HG03457 (cell line): ENCODE results near the gene IL21R.
"Not testable (repeated sequence)": the region's sequence is repeated elsewhere in the genome, so short reads cannot be mapped to it uniquely, and the experiment has no call there.

Experiments used
- ATAC-seq: cut with Tn5 transposase; IDR thresholded peaks from one replicate; pipeline ENCODE4 v1.9.1; 2021; ENCODE audit warnings: moderate number of reproducible peaks; ENCODE audit not compliant: unreplicated experiment

IL21R gene

DNA sequence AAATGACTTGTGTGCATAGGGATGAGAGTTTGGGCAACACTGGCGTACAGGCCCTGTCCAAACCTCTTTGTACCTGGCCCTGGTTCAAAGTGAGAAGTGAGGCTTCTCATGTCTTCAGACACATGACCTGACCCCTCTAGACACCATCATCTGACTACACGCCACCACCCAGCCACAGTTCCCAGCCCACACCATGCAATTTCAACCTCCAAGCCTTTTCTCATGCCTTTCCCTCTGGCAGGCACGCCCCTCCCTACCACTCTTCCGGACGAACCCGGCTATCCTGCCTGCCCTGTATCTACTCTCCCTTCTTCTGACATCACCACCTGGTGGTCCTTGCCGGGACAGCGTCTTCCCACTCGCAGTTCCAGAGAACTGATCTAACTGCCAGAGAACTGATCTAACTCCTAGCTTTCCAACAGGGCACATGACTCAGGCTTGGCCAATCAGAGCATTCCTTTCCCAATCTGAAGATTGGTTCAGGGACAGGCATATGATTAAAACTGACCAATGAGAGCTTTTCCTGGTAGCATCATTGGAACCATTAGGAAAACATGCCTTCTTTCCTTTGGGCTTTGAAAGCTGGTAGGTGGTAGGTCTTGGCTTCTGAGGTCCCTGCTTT, 27.1 kb upstream of the IL21R start:
- peak; percentile 30 for ATAC-seq

DNA sequence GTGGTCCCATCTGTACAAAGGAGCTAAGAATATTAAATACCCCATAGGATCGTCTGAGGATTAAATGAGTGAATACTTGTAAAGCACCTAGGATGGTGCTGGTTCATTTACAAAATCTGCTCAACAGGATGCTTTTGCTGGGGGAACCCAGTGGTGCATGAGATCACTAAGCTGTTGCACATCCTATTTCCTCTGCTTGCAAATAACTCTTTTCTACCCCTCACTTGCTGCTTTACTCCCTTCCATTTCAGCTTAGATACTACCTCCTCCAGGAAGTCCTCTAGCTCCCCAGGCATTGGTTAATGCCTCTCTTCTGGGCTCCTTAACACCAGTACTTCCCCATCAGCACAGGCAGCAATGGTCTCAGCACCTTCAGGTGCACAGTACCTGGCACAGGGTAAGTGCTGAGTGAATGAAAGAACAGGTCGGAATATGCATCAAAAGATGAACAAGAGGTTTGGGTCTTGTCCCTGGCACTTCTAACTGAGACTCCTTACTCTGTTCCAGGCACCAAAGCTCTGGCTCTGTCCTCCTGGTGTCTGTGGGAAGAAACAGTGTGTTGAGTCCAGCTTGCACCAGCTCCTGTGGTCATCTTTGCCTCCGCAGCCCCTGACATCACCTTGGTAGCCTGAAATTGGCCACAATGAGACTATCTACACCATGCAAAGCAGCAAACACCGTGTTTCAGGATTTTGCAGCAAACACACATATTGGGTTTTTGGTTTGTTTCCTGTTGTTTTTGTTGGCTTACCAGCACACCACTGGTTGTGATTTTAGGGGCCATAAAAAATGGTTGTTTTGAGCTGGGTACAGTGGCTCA, 24.1 kb upstream of the IL21R start:
- ATAC-seq: no peak

GRCh38 chr16:27378871-27379481, 23.0 kb upstream of the IL21R start:
- no peak for ATAC-seq

GRCh38 chr16:27379919-27380318, 22.1 kb upstream of the IL21R start:
- ATAC-seq: no peak

- no peak for ATAC-seq
Observed at GRCh38 chr16:27381236-27381635, 20.7 kb upstream of the IL21R start.

- no peak for ATAC-seq
Observed at GRCh38 chr16:27381974-27382855, 19.8 kb upstream of the IL21R start.

DNA sequence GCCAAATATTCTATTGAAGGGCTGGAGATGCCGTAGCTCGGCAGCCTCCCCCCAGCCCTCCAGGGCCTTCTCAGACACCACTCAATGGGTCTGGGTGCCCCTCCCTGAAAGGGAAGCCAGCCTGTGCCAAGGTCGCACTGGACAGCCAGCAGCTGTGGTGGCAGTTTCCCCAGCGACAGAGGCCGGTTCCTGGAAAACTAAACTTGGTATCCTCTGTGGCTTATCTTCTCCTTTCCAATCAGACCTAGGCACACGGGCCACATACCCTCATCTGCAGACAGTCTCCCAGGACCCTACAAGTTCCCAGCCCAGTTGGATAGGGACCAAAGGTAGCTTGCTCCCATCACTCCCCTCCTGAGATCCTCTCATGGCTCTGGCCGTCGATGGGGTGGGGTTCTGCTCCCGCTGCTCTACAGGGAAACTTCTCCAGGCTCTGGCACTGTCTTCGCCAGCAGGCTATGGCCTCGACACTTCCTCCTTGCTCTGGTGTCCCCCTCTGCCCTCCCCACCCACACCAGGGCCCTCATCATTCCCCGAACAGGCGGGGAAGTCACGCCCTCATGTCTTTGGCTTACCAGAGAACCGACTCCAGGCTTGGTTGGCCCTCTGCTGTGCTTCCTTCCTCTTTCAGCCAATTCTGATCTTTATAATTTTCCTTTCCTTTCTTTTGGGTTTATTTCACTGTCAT, 18.3 kb upstream of the IL21R start:
- no peak for ATAC-seq

DNA sequence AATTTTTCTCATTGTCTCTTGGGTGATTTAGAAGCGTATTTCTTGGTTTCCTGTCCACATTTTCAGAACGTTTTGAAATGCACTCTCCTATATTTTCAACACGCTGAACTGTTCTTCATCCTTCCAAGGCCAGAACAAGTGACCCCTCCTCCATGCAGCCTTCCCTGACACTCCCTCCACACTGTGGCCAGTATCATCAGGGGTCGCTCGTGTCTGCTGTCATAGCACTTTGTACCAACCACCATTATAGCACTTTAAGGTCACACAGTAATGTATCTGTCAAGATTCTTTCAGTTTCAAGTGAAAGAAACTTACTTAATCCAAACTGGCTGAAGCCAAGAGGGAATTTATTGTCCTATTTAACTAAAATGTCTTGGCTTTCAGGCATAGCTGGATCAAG, 17.5 kb upstream of the IL21R start:
- no peak for ATAC-seq

DNA sequence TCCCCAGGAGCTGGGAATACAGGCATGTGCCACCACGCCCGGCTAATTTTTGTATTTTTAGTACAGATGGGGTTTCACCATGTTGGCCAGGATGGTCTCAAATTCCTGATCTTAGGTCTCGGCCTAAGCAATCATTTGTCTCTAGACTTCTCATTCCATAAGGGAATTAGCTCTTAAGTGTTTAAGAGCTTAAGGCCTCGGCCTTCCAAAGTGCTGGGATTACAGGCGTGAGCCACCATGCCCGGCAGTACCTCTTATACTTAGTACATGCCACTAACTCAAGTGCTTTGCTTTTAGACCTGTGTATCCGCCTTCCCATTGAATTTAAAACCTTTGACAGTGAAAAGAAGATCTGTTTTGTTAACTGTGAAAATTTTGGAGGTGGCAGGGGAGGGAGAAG, 16.6 kb upstream of the IL21R start:
- ATAC-seq: no peak

- no peak for ATAC-seq
Observed at GRCh38 chr16:27386674-27387073, 15.3 kb upstream of the IL21R start.

GRCh38 chr16:27387724-27388123, 14.2 kb upstream of the IL21R start:
- peak; percentile 64 for ATAC-seq

DNA sequence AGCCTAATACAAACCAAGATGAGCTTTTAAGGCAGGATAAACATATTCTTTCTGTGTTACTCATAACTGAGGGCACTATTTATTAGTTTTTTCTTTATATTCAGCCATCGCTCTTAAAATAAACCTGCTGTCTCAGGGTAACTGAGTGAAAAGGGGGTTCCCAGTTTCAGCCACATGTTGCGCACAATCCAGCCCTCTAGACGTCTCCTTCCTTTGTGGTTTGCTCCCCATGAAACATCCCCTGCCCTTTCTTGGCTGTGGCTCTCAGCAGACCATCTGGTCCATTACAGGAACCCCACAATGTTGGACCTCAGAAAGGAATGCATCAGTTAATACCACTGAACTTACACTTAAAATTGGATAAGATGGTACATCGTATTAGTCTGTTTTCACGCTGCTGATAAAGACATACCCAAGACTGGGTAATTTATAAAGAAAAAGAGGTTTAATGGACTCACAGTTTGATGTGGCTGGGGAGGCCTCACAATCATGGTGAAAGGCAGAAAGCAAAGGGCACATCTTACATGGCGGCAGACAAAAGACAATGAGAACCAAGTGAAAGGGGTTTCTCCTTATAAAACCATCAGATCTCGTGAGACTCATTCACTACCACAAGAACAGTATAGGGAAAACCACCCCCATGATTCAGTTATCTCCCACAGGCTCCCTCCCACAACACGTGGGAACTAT, 12.6 kb upstream of the IL21R start:
- no peak for ATAC-seq

- no peak for ATAC-seq
Observed at GRCh38 chr16:27390151-27390550, 11.8 kb upstream of the IL21R start.

- ATAC-seq: no peak
Observed at GRCh38 chr16:27392671-27393070, 9.3 kb upstream of the IL21R start.

DNA sequence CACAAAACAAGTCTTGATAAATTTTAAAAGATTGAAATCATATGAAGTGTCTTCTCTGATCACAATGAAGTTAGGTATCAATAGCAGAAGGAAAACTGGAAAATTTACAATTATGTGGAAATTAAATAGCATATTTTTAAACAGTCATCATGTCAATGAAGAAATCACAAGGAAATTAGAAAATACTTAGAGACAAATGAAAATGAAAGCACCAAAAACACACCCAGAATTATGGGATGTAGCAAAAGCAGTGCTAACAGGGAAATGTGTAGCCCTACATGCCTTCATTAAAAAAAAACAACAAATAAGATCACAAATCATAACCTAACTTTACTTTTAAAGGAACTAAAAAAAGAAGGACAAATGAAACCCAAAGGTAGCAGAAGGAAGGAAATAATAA, 7.5 kb upstream of the IL21R start:
- no peak for ATAC-seq

- ATAC-seq: not testable (repeated sequence)
Observed at GRCh38 chr16:27398341-27398893, 3.6 kb upstream of the IL21R start.

DNA sequence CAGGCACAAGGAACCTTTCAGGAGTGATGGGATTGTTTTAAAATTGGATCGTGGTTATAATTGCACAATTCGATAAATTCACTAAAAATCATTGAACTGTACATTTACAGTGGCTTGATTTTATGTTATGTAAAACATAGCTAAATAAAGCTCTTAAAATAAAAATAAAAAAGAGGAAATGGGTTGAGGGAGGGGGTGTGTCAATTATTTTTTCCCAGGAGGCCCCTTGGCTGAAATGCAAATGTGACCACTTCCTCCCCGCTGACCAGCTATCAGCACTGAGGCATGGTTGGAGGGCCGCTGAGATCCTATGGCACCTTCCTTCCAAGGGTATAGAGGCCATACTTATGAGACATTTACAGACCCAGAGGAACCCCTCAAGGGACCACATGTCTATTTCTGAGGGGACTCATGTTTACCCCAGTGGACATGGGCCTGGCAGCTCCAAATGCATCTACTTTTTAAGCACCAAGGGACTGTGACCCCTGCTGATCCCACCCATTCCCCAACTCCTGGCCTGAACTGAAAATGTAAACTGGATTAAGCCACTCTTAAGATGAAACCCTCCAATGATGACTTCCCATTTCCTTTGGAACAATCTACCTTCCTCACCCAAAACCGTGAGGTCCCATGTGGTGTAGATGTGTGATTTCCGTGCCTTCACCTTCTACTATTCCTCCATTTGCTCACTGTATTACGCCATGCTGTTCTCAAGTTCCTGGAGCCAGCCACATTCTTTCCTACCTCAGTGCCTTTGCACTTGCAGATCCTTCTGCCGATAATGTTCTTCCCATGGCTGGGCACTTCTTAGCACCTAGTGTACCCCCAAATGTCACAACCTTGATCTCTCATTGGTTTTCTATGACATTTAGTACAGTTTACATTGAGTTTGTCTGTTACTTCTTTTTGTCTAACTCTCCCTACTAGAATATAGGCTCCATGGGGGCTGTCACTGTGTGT, 2.8 kb upstream of the IL21R start:
- no peak for ATAC-seq

- no peak for ATAC-seq
Observed at GRCh38 chr16:27399969-27400368, 2.0 kb upstream of the IL21R start.
